UCSD-AML1 (cell line): ENCODE results near the gene KCNH5.

Source experiments
- DNase-seq: peaks from one replicate; lab custom pipeline; 2025; ENCODE audit not compliant: unreplicated experiment; lab: John Stamatoyannopoulos, UW

KCNH5 gene

GRCh38 chr14:62745496-62745895, 299.8 kb downstream of the KCNH5 start:
- DNase-seq, result no peak

GRCh38 chr14:62743560-62743959, 301.7 kb downstream of the KCNH5 start:
- no peak for DNase-seq

- no peak for DNase-seq
These were observed 302.1 kb downstream of the KCNH5 start for GRCh38 chr14:62743118-62743517.

- no peak for DNase-seq
These were observed 305.6 kb downstream of the KCNH5 start for GRCh38 chr14:62739647-62740046.

- DNase-seq, result no peak
These were observed 308.9 kb downstream of the KCNH5 start for GRCh38 chr14:62736048-62737043.

GRCh38 chr14:62734831-62735230, 310.4 kb downstream of the KCNH5 start:
- DNase-seq, result no peak

- no peak for DNase-seq
These were observed 322.9 kb downstream of the KCNH5 start for GRCh38 chr14:62722406-62722805.

GRCh38 chr14:62718629-62719028, 326.6 kb downstream of the KCNH5 start:
- no peak for DNase-seq

- no peak for DNase-seq
These were observed 333.8 kb downstream of the KCNH5 start for GRCh38 chr14:62711351-62712023.

- no peak for DNase-seq
These were observed 334.4 kb downstream of the KCNH5 start for GRCh38 chr14:62710811-62711210.

- no peak for DNase-seq
These were observed 335.5 kb downstream of the KCNH5 start for GRCh38 chr14:62709773-62710172.

GRCh38 chr14:62706217-62706616, 339.0 kb downstream of the KCNH5 start:
- DNase-seq, result no peak

- DNase-seq, result no peak
These were observed 347.8 kb downstream of the KCNH5 start for GRCh38 chr14:62697461-62697860.

- no peak for DNase-seq
These were observed 348.3 kb downstream of the KCNH5 start for GRCh38 chr14:62696929-62697328.

- no peak for DNase-seq
These were observed 348.8 kb downstream of the KCNH5 start for GRCh38 chr14:62696331-62696924.

GRCh38 chr14:62694075-62694474, 351.2 kb downstream of the KCNH5 start:
- DNase-seq, result no peak

GRCh38 chr14:62692490-62693106, 352.7 kb downstream of the KCNH5 start:
- no peak for DNase-seq

GRCh38 chr14:62691647-62692489, 353.4 kb downstream of the KCNH5 start:
- no peak for DNase-seq

- no peak for DNase-seq
These were observed 355.5 kb downstream of the KCNH5 start for GRCh38 chr14:62689733-62690132.

GRCh38 chr14:62687818-62688217, 357.4 kb downstream of the KCNH5 start:
- no peak for DNase-seq
